PC-9 (cell line): ENCODE measurements around the gene TRIM24.

Experiments
- CTCF ChIP-seq: fragments of 200-600 bp; sonication (generic); conservative IDR thresholded peaks from 2 replicates; pipeline ENCODE4 v1.6.1; 2017; ENCODE audit warnings: mixed run types, antibody characterized with exemption, mild to moderate bottlenecking, moderate library complexity
- EZH2 ChIP-seq: fragments of 200-600 bp; sonication (generic); IDR thresholded peaks from 2 replicates; pipeline ENCODE4 v1.8.0; 2017; ENCODE audit warnings: antibody characterized with exemption, low read depth

GRCh38 chr7:138565451-138566114 lies 105.5 kb downstream of the TRIM24 start:
- TF ChIP-seq CTCF (no peak), EZH2 (no peak)
